HG03196 (cell line): ENCODE results near the gene SCN8A.

Experiments used
- ATAC-seq: cut with Tn5 transposase; IDR thresholded peaks from one replicate; pipeline ENCODE4 v1.9.1; 2021; ENCODE audit not compliant: unreplicated experiment

The SCN8A gene

DNA sequence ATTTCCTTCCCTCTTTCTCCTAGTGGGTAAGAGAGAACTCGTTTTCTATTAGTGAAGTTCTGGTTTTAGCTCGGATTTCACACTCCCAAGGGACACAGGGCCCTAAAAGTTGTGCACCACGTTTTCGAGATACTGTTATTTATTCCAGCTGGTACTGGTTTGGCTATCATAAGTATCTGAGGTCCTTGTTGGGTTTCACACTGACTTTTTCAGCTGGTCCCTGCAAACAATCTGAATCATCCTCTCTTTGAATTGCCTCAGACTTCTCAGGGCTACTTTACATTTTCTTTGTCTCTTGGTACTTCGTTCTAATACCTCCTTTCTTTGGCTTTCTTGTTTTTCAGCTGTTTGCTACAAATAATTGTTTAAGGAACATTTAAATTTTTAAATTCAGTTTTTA is 75.7 kb downstream of the SCN8A start:
- ATAC-seq, result no peak

DNA sequence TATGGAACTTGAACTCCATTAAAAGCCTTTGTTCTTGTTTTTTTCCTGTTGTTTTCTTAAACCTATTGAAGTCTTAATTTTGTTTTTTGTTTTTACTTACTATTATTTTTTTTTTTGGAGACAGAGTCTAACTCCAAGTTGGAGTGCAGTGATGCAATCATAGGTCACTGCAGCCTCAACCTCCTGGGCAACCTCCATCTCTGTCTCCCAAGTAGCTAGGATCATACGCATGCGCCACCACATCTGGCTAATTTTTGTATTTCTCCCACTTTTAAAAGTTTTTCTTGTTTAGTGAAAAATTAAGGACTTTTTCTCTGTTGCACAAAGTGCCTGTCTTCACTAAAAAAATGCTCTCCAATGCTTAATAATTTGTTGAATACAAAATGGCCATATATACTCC is 76.2 kb downstream of the SCN8A start:
- ATAC-seq, result no peak

DNA sequence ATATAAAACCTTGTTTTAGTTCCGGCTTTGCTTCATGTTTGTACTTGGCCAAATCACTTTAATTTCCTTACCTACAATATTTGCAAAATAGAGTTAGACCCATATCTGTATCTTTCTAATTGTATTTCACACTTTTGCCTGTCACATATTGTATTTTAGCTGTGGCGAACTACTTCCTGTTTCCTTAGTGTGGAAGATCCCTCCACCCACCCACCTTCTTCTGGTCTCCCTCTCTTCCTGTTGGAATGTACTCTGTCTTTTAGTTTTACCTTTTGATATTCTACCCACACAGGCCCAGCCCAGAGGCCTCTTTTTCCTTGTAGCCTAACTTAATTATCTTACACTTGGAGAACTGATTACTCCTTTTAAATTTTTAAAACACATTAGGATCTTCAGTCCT is 78.2 kb downstream of the SCN8A start:
- ATAC-seq, result no peak

DNA sequence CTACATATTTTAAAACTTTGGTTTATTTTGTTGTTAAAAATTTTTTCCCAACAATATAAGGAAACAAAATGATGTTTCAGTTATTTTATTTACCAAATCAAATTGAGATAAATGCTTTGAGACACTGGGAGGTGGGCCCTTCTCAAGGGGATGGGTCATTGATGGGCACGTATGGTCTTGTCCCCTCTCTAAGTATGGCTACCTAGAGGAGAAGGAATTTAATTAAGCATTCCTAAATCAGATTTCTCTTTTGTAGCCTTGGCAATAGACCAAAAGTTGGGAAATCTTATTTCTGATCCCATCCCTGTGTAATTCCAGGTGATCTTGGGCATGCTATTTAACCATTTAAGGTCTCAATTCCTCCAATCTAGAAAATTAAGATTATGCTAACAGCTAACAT is 79.0 kb downstream of the SCN8A start:
- no peak for ATAC-seq

DNA sequence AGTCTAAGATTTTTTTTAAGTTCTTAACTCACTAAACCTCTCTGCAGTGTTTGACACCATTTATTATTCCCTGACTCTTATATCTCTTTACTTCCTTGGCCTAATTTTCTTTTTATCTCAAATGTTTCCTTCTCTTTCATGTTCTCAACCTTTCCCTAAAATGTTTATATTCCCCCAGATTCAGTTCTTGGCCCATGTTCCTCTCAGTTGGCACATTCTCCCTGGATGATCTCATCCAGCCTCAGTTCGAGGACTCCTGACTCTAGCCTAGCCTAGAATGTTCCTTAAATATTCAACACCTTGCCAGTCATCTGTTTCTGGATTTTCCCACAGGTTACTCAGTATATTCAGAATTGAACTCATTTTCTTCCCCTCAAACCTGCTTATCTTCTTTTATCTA is 81.3 kb downstream of the SCN8A start:
- no peak for ATAC-seq

DNA sequence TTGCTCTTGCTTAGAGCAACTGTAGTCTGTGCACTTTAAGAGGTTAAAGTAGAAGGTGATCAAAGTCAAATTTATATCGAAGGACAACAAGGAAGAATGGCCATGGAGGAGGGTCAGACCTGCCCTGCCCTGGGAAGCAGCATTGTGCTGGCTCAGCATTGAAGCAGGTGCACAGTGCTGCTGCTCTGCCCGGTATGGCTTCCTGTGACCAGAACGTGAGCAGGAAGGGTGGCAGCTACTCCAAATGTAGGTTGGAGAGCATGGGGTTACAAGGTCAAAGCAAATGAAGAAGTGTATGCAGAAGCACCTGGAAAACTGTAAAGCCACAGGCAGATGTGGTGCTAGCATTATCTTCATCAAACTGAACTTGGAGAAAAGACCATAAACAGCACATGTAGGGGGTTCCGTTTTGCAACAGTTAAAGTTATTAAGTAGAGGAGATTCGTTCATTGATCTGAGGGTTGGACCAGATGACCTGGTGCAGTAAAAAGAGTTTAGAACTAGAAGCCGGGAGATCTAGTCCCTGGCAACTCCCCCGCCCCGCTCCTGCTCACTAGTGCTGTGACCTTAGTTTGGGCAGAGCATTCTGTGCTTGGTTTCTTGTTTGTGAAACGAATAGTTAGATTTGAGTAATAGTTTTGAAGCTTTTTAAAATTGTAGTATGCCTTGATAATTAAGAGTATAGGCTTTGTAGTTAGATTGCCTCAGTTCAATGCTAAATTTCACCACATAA is 84.2 kb downstream of the SCN8A start:
- ATAC-seq, result no peak

DNA sequence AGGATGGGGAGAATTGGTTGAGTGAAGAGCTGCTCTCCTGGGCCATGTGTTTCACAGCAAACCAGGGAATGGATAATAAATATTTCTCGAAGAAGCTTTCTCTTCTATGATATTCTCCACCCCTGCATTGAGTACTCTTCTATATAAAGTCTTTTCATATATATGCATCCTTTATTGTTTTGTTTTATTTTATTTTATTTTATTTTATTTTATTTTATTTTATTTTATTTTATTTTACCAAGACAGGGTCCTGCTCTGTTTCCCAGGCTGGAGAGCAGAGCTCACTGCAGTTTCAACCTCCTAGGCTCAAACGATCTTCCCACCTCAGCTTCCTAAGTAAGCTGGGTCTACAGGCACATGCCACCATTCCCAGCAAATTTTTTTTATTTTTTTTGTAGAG is 85.8 kb downstream of the SCN8A start:
- no peak for ATAC-seq

DNA sequence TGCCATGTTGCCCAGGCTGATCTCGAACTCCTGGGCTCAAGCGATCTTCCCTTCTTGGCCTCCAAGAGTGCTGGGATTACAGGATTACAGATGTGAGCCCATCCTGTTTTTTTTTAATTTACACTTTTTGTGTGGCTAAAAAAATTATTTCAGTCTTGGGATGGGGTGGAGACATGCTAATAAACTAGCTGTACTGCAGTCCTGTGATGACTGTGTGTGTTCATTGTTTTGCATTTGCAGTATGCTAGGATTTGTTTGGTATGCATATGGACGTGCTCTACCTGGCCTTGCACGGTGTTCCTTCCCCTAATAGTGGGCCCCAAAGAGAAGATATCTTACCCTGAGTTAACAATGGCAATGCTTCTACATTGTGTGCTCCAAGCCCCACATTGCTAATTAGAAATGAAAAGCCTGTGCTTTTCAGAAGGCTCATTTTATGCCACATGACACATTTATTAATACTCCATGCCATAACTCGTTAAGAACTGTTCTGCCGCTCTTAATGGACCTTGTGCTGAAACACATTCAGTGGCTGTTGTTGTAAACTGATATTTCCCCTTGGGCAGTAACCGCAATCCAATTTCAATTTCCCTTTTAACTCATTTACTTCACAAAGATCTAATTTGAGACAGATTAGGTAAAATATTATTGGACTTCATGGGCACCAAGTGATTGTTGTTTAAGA is 86.4 kb downstream of the SCN8A start:
- ATAC-seq, result no peak

DNA sequence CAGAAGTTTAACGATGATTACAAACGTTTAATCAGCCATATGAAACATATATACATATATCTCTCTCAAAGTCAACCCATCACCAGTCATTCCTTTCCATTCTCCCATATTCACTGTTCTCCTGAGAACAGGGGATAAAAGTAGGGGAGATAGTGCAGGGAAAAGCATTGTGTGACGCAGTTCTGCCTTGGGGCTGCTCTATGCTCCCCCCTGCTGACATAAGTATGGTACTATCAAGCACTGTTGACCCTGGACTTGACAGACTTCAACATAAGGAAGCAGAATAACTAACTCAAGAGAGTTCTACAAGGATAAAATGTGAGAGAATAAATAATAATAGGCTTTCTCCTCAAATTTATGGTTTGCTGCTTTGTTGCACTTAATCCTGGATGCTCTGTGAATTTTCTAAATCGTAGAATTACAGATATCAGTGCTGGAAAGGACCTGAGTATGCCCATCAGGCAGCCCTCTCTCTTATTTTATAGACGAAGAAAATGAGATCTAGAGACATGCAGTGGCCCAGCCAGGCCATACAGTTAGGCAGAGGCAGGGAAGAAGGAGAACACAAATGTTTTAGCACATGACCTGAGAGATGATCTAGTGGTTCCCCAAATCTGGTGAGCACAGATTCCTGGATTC is 87.2 kb downstream of the SCN8A start:
- no peak for ATAC-seq

DNA sequence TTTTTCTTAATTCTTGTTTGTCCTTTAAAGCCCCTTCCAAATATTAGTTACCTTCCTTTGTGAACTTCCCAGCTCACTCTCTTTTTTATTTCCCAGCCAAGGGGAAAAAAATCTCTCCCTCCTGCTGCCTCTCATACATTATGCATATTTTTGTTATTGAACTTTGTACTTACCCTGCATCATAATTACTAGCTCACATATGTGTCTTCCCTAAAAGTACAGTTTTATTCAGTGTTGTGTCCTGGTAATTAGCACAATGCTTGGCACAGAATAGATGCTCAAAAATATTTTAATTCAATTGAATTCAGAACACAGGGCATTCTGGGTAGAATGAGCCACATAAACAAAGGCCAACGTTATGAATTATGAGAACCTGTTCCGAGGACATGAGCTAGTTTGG is 91.9 kb downstream of the SCN8A start:
- ATAC-seq, result no peak

DNA sequence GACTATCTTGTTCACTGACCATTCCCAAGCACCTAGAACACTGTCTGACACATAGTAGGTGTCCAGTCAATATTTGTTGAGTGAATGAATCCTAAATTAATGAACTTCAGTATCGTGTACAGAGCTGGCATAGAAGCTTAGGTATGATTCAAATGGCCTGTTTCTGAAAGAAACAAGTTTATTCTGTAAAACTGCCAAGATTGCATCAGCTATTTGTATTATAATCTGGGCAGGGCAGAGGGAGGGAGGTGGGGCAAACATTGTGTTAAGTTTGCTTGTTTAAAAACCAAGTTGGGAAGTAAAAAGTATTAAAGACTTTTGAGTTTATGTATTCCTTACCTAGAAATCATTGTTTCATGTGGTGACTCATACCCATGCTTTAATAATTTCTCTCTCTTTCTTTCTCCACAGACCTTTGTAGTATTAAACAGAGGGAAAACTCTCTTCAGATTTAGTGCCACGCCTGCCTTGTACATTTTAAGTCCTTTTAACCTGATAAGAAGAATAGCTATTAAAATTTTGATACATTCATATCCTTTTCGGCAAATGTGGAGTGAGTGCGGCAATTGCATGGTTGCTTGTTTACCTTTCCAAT is 92.8 kb downstream of the SCN8A start:
- no peak for ATAC-seq

DNA sequence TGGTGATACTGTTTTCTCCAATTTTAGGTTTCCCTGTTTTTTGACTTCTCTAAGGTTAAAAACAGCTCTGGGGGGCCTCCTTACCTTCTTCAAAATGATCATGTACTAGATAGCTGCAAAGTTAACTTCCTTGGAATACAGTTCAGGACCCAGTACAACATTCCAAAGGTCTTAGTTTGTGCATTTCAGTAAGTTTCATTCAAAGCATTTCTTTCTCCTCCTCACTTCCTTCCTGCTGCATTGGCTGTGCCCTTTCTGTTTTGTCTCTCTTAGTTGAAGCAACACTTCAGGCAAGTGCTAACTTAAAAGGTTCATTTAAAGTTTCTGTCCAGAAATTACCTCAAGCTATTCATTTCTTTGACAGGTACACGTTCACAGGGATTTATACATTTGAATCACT is 95.7 kb downstream of the SCN8A start:
- no peak for ATAC-seq

DNA sequence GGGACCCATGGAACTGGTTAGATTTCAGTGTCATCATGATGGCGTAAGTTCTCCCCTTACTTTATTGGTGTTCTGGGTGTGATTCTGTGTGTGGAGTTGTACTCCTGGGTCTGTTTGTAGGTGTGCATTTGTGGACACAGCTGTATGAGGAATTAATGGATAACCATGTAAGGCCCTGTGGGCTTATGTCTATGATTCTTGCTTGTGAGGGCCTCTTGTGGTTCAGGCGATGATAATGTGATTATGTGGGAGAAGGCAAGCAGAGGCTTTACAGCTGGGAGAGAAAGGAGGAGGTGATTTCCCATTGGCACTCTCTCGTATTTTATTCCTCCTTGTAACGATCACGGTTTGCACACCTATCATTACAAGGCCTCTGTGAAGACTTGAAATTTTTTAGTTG is 96.1 kb downstream of the SCN8A start:
- ATAC-seq, result no peak

DNA sequence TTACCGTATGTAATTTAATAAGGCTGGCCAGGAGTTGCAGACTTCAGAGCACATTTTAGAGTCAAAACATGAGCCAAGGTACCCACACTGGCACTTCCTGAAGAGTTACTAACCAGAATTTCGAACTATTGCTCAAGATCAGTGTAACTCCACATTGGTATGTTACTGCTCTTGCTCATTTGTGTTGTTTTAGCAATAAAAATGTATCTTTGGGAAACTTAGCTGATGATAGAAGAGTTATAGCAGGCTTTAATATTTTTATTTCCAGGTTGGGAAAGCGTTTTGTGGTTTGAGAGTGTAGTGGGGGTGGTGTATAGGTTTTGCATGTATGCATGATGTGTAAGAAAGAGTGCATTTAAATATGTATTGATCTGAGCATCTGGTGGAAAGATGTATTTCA is 96.6 kb downstream of the SCN8A start:
- no peak for ATAC-seq

DNA sequence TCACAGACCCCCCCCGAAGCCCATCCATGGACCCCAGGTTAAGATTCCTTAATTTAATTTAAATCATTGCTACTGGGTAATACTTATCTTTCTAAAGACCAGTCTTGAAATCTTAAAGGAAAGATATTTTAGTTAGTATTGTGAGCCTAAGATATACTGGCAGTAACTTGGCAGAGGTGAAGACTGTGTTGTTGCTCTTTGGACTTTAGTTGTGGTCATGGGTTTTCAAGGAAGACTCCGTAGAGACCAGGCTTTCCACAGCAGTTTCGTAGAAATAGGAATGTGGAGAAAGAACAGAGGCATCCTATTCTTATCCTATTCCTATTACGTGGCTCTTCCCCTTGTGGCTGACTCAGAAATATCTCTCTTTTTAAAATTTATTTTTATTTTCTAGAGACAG is 99.0 kb downstream of the SCN8A start:
- ATAC-seq, result no peak

DNA sequence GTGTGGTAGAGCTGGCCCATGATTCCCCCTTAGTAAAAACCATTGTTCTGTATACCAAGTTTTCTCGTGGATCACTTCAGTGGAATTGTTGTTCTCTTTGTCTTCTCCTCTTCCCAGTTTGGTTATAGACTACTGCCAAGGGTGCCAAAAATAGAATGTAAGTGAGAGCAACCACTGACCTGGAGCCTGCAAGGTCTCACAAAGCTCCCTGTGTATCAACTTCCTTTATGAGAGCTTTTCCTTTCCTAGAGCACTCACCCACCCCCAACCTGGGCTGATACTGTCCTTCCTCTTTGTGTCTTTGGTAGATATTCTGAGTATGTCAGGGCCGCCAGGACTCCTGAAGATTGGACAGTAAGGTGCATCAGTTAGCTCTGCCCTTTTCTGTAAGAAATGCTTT is 101.0 kb downstream of the SCN8A start:
- no peak for ATAC-seq

DNA sequence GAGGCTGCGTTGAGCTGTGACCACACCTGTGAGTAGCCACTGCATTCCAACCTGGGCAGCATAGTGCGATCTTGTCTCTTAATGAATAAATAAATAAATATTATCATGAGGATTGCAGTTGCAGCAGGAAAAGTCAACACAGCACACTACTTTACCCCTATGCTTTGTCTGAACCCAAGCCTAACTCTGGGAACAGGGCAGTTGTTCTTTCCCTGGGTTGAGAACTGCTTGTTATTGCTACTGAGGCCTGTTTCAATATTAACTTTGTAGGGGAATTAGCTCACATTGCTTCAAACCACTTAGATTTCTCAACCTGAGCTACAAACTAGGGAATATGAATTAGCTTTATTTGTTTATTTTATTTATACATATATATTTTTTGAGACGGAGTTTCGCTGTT is 102.5 kb downstream of the SCN8A start:
- no peak for ATAC-seq

DNA sequence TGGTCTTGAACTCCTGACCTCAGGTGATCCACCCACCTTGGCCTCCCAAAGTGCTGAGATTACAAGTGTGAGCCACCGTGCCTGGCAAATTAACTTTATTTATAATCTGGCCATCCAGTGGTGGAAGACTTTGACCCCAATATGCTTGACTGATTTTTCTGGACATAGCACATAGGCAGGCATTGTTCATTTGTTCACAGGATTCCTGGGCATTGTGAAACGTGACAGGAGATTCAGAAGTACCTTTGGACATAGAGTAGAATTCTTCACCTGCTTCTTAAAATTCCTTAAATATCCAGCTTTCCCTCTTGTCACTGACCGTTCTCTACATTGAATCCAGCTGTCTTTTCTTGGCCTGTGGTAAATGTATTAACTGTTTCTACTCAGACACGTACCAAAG is 103.1 kb downstream of the SCN8A start:
- ATAC-seq, result no peak

DNA sequence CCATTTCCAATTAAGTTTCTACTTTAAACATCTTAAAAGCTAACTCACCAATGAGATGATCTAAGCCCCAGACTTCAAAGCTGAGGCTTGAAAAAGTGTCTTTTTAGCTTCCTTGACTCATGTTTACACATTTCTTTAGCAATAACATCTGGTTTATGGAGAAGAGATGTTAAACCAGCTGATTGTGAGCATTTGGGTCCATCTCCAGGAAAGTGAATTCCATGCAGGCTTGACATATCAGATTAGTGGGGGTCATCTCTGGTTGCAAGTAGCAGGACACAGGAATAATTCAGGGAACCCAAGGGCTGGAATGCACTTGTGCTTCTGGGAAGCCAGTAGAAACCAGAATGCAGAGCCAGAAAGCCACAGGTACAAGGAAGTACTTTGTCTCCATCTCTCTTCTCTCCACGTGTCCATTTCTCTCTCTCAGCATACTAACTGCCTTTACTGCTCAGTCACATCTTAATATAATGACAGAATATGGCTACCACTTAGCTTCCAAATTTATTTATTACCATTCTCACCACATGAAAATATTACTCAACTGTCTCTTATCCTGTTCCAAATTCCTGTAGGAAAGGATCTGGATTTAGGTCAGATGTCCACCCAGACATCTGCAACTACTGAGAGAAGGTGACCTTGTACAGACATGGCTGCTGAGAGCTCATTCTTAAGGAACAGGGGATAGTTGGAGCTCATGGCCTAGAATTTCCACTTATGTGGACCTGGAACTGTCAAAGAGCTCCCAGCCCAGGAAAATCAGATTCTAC is 104.4 kb downstream of the SCN8A start:
- no peak for ATAC-seq

DNA sequence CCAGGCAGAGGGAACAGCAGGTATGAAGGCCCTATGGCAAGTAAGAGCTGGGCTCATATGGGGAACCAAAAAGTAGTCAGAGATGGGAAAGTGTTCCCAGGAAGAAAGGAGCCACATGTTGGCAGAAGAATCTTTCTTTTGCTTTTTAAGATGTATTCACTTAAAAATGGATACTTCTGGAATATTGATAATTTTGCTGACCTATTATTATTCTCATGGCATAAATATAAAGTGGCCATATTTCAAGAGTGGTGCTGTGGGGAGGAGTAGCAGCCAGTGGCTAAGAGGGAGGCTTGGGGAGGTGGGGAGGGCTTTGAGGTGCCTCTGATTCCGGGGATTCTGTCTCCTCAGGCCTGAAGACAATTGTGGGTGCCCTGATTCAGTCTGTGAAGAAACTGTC is 108.2 kb downstream of the SCN8A start:
- no peak for ATAC-seq

DNA sequence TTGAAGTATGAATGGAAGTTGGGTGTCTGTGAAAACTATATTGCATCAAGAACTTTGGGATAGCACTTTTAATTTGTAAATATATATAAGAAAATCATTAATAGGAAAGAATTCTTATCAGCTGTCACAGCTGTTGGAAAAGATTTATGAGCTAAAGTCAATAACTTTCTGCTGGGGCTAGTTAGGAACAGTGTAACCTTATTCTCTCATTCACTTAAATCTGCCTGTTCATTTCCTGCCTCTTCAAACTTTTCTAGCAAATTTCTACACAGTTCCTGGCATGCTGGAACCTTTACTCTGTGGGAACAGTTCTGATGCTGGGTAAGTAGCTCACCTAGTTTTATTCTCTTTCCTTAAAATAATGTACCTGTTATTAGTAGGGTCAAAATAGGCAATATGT is 109.9 kb downstream of the SCN8A start:
- ATAC-seq, result no peak
